GM23338 (cell line): ENCODE measurements around the gene ARHGEF28. TPM values are rescaled to one million over a fixed set of nuclear protein-coding genes. Genes with fewer than 3 reads are reported as not detected.

Source experiments
- CREB1 ChIP-seq: fragments of 250-450 bp; sonication (Bioruptor Pico); IDR thresholded peaks from 2 replicates; pipeline ENCODE4 v1.5.0; 2020; ENCODE audit warnings: low read depth, mild to moderate bottlenecking, moderate library complexity
- EZH2phosphoT487 ChIP-seq: fragments of 200-600 bp; sonication (generic); IDR thresholded peaks from one replicate; pipeline ENCODE4 v1.8.1; 2018; ENCODE audit warnings: antibody characterized with exemption; ENCODE audit not compliant: unreplicated experiment
- STAT1 ChIP-seq: IDR thresholded peaks from one replicate; pipeline ENCODE4 v1.6.1; 2016; ENCODE audit warnings: antibody characterized with exemption; ENCODE audit not compliant: unreplicated experiment
- ZNF114 ChIP-seq: fragments of 250-450 bp; sonication (Bioruptor Pico); IDR thresholded peaks from 2 replicates; pipeline ENCODE4 v1.5.0; 2020; ENCODE audit warnings: mild to moderate bottlenecking, moderate library complexity
- ZNF331 ChIP-seq: fragments of 250-450 bp; sonication (Bioruptor Pico); IDR thresholded peaks from 2 replicates; pipeline ENCODE4 v1.5.0; 2020; ENCODE audit warnings: low read depth, mild to moderate bottlenecking, moderate library complexity
- polyA plus RNA-seq: library from polyadenylated mRNA; unstranded; fragments of >200 nt; fragmentation: Nextera tagmentation; extraction: Ambion mirVana; gene quantifications from 2 replicates; pipeline ENCODE4 v1.2.1, GENCODE V29; 2016
- total RNA-seq: library from RNA; depleted of rRNA; stranded (reverse); fragments of >200 nt; shearing (Covaris generic); gene quantifications from 2 replicates; pipeline ENCODE4 v1.2.3, GENCODE V29; 2014
- TF ChIP-seq, protein P1 (sequence below): fragments of 250-450 bp; sonication (Bioruptor Pico); IDR thresholded peaks from 2 replicates; pipeline ENCODE4 v1.5.0; 2020; ENCODE audit warnings: mild to moderate bottlenecking, moderate library complexity
- TF ChIP-seq, protein P2 (sequence below): IDR thresholded peaks from one replicate; pipeline ENCODE4 v1.6.1; 2018; ENCODE audit warnings: antibody characterized with exemption; ENCODE audit not compliant: unreplicated experiment
- TF ChIP-seq, protein P3 (sequence below), 2 experiments: fragments of 200-600 bp in 1 of 2; sonication (generic) in 1 of 2; conservative IDR thresholded peaks; 2 replicates each; pipeline versions ENCODE4 v1.5.1 to v1.6.1; 2016 to 2017; ENCODE audit warnings: antibody characterized with exemption in 2 of 2, low read depth in 2 of 2, mild to moderate bottlenecking in 2 of 2, moderate library complexity in 1 of 2

Gene ARHGEF28
- total and polyA plus RNA-seq, 2 experiments from 2014 or later: 0.39 to 1.0 TPM

DNA sequence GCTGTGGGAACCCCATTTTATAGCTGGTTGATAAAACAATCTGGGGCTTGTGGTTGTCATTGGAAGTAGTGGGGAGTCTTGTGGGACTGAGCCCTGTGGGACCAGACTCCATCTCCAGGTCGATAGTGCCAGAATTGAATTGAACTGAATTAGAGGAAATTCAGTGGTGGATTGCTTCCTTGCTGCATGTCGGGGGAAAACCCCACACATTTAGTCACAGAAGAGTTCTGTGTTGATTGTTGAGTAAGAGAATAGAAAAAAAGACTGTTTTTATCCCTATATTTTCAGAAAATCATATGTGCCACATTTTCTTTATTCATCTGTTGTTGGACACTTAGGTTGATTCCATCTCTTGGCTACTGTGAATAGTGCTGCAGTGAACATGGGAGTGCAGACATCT is 209.7 kb downstream of the ARHGEF28 start (continued):
- TF ChIP-seq, protein P1, sequence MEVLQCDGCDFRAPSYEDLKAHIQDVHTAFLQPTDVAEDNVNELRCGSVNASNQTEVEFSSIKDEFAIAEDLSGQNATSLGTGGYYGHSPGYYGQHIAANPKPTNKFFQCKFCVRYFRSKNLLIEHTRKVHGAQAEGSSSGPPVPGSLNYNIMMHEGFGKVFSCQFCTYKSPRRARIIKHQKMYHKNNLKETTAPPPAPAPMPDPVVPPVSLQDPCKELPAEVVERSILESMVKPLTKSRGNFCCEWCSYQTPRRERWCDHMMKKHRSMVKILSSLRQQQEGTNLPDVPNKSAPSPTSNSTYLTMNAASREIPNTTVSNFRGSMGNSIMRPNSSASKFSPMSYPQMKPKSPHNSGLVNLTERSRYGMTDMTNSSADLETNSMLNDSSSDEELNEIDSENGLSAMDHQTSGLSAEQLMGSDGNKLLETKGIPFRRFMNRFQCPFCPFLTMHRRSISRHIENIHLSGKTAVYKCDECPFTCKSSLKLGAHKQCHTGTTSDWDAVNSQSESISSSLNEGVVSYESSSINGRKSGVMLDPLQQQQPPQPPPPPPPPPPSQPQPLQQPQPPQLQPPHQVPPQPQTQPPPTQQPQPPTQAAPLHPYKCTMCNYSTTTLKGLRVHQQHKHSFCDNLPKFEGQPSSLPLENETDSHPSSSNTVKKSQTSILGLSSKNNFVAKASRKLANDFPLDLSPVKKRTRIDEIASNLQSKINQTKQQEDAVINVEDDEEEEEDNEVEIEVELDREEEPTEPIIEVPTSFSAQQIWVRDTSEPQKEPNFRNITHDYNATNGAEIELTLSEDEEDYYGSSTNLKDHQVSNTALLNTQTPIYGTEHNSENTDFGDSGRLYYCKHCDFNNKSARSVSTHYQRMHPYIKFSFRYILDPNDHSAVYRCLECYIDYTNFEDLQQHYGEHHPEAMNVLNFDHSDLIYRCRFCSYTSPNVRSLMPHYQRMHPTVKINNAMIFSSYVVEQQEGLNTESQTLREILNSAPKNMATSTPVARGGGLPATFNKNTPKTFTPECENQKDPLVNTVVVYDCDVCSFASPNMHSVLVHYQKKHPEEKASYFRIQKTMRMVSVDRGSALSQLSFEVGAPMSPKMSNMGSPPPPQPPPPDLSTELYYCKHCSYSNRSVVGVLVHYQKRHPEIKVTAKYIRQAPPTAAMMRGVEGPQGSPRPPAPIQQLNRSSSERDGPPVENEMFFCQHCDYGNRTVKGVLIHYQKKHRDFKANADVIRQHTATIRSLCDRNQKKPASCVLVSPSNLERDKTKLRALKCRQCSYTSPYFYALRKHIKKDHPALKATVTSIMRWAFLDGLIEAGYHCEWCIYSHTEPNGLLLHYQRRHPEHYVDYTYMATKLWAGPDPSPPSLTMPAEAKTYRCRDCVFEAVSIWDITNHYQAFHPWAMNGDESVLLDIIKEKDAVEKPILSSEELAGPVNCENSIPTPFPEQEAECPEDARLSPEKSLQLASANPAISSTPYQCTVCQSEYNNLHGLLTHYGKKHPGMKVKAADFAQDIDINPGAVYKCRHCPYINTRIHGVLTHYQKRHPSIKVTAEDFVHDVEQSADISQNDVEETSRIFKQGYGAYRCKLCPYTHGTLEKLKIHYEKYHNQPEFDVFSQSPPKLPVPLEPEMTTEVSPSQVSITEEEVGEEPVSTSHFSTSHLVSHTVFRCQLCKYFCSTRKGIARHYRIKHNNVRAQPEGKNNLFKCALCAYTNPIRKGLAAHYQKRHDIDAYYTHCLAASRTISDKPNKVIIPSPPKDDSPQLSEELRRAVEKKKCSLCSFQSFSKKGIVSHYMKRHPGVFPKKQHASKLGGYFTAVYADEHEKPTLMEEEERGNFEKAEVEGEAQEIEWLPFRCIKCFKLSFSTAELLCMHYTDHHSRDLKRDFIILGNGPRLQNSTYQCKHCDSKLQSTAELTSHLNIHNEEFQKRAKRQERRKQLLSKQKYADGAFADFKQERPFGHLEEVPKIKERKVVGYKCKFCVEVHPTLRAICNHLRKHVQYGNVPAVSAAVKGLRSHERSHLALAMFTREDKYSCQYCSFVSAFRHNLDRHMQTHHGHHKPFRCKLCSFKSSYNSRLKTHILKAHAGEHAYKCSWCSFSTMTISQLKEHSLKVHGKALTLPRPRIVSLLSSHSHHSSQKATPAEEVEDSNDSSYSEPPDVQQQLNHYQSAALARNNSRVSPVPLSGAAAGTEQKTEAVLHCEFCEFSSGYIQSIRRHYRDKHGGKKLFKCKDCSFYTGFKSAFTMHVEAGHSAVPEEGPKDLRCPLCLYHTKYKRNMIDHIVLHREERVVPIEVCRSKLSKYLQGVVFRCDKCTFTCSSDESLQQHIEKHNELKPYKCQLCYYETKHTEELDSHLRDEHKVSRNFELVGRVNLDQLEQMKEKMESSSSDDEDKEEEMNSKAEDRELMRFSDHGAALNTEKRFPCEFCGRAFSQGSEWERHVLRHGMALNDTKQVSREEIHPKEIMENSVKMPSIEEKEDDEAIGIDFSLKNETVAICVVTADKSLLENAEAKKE (CRISPR knock-in tag): no peak
- TF ChIP-seq CREB1 (CRISPR knock-in tag) (no peak), EZH2phosphoT487 (no peak), ZNF114 (CRISPR knock-in tag) (no peak), STAT1 (no peak), ZNF331 (no peak)
- TF ChIP-seq, protein P2, sequence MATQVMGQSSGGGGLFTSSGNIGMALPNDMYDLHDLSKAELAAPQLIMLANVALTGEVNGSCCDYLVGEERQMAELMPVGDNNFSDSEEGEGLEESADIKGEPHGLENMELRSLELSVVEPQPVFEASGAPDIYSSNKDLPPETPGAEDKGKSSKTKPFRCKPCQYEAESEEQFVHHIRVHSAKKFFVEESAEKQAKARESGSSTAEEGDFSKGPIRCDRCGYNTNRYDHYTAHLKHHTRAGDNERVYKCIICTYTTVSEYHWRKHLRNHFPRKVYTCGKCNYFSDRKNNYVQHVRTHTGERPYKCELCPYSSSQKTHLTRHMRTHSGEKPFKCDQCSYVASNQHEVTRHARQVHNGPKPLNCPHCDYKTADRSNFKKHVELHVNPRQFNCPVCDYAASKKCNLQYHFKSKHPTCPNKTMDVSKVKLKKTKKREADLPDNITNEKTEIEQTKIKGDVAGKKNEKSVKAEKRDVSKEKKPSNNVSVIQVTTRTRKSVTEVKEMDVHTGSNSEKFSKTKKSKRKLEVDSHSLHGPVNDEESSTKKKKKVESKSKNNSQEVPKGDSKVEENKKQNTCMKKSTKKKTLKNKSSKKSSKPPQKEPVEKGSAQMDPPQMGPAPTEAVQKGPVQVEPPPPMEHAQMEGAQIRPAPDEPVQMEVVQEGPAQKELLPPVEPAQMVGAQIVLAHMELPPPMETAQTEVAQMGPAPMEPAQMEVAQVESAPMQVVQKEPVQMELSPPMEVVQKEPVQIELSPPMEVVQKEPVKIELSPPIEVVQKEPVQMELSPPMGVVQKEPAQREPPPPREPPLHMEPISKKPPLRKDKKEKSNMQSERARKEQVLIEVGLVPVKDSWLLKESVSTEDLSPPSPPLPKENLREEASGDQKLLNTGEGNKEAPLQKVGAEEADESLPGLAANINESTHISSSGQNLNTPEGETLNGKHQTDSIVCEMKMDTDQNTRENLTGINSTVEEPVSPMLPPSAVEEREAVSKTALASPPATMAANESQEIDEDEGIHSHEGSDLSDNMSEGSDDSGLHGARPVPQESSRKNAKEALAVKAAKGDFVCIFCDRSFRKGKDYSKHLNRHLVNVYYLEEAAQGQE: no peak
- TF ChIP-seq, protein P3, sequence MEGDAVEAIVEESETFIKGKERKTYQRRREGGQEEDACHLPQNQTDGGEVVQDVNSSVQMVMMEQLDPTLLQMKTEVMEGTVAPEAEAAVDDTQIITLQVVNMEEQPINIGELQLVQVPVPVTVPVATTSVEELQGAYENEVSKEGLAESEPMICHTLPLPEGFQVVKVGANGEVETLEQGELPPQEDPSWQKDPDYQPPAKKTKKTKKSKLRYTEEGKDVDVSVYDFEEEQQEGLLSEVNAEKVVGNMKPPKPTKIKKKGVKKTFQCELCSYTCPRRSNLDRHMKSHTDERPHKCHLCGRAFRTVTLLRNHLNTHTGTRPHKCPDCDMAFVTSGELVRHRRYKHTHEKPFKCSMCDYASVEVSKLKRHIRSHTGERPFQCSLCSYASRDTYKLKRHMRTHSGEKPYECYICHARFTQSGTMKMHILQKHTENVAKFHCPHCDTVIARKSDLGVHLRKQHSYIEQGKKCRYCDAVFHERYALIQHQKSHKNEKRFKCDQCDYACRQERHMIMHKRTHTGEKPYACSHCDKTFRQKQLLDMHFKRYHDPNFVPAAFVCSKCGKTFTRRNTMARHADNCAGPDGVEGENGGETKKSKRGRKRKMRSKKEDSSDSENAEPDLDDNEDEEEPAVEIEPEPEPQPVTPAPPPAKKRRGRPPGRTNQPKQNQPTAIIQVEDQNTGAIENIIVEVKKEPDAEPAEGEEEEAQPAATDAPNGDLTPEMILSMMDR (conservative IDR thresholded peaks at IDR 0.05; ENCODE audit: low read depth in 2 of 2): no peak
